HG03108 (cell line): ENCODE measurements around the gene ABCF1.

Experiments
- ATAC-seq: cut with Tn5 transposase; IDR thresholded peaks from one replicate; pipeline ENCODE4 v1.9.1; 2021; ENCODE audit warnings: moderate library complexity; ENCODE audit not compliant: unreplicated experiment

ABCF1 gene

GRCh38 chr6:30618270-30618797 is 47.1 kb downstream of the ABCF1 start:
- no peak for ATAC-seq

GRCh38 chr6:30619561-30619960 is 48.3 kb downstream of the ABCF1 start:
- ATAC-seq: no peak

- ATAC-seq: no peak
Measured at GRCh38 chr6:30625511-30625910, 54.3 kb downstream of the ABCF1 start.

- ATAC-seq: peak; percentile 76
Measured at GRCh38 chr6:30626484-30627366, 55.5 kb downstream of the ABCF1 start, which contains the start of gene ATAT1. Gene ATAT1 (plus strand): TSS chr6:30626874.

GRCh38 chr6:30635834-30636233 is 64.6 kb downstream of the ABCF1 start:
- ATAC-seq: no peak

GRCh38 chr6:30640481-30640880 is 69.2 kb downstream of the ABCF1 start:
- ATAC-seq: no peak

- no peak for ATAC-seq
Measured at GRCh38 chr6:30641048-30641447, 69.8 kb downstream of the ABCF1 start.
